ENCODE measurements around the gene CYP2D6. TPM values are rescaled to one million over a fixed set of nuclear protein-coding genes. Genes with fewer than 3 reads are reported as not detected.
"Not testable (repeated sequence)": the region's sequence is repeated elsewhere in the genome, so short reads cannot be mapped to it uniquely, and the experiment has no call there.

Gene CYP2D6
- total and polyA plus RNA-seq, 2 of the 8 experiments (the other 6 are each of a cell fraction or from before 2014, with no cell fraction given), result 0.93 to 1.7 TPM

DNA sequence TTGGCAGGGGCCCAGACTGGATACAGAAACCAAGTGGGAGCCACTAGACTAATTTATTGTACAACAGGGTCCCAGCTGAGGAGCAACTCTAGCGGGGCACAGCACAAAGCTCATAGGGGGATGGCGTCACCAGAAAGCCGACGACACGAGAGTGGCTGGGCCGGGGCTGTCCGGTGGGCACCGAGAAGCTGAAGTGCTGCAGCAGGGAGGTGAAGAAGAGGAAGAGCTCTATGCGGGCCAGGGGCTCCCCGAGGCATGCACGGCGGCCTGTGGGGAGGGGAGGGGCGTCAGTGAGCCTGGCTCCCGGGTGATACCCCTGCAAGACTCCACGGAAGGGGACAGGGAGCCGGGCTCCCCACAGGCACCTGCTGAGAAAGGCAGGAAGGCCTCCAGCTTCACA, 19.2 kb upstream of the CYP2D6 start:
- not testable (repeated sequence) for H2BK12ac ChIP-seq (ENCODE audit: low read depth, low read length)
- CTCF ChIA-PET (ENCODE audit: partially characterized antibody), result interaction anchor here (0.5 kb wide), 1 partner anchor 596 kb away, joined by 3 read pairs; no protein-coding TSS in a partner anchor
- WGBS, 2 experiments (ENCODE audit: extremely low coverage in 1 of 2, insufficient coverage in 1 of 2, insufficient read length in 1 of 2, insufficient replicate concordance in 2 of 2, low coverage in 1 of 2, low lambda C conversion rate in 2 of 2, missing lambda C conversion rate in 1 of 2), result 90% methylated on average over 8 of the region's 16 CpGs; no CpG with 5 or more reads in 1 of the 2 experiments

More for the DNA sequence above, 19.2 kb upstream of the CYP2D6 start:
- H4K5ac ChIP-seq (ENCODE audit: insufficient read length, low read depth, low read length); H3K23me2 ChIP-seq (ENCODE audit: low read depth, low read length); H3K18ac ChIP-seq (ENCODE audit: extremely low read depth, low read length); H3K79me2 ChIP-seq (ENCODE audit: control insufficient read depth in 1 of 2, insufficient read depth in 2 of 2, low read length in 2 of 2); H2BK5ac ChIP-seq (ENCODE audit: low read depth, low read length); FAIRE-seq; H3K9me3 ChIP-seq (ENCODE audit: insufficient read depth in 2 of 2, low read depth in 1 of 2, low read length in 1 of 2); H3K4me2 ChIP-seq (ENCODE audit: insufficient read depth in 1 of 2, low read depth in 2 of 2, low read length in 2 of 2); DNase-seq (ENCODE audit: low read depth in 1 of 2, low spot score in 2 of 2); H3K27me3 ChIP-seq (replicated peaks in 1 of 4; ENCODE audit: control insufficient read depth in 3 of 4, extremely low read depth in 1 of 4, insufficient read depth in 3 of 4, low read length in 3 of 4); H3K36me3 ChIP-seq (ENCODE audit: control insufficient read depth in 2 of 4, insufficient read depth in 4 of 4, low read length in 3 of 4); H3K27ac ChIP-seq (ENCODE audit: low read depth, low read length); H3K79me1 ChIP-seq (ENCODE audit: low read depth, low read length); H2BK20ac ChIP-seq (ENCODE audit: low read length); H3K56ac ChIP-seq (replicated peaks; ENCODE audit: insufficient read length, low read depth, low read length); H4K20me1 ChIP-seq (replicated peaks in 1 of 2; ENCODE audit: control insufficient read depth in 1 of 2, insufficient read depth in 2 of 2, low read length in 2 of 2); H4K91ac ChIP-seq (replicated peaks; ENCODE audit: insufficient read length, low read length); H2BK15ac ChIP-seq (ENCODE audit: low read length); H3K4ac ChIP-seq (replicated peaks; ENCODE audit: insufficient read length, low read depth, low read length); H3K14ac ChIP-seq (ENCODE audit: insufficient read length); H2AK5ac ChIP-seq (ENCODE audit: low read depth, low read length); POLR2A ChIA-PET (ENCODE audit: partially characterized antibody); H3K9ac ChIP-seq (replicated peaks in 1 of 4; ENCODE audit: extremely low read depth in 1 of 4, low read depth in 3 of 4, low read length in 3 of 4); H3K4me3 ChIP-seq (ENCODE audit: extremely low read depth in 1 of 4, insufficient read depth in 2 of 4, low read depth in 3 of 4, low read length in 4 of 4); H3K23ac ChIP-seq (ENCODE audit: insufficient read length); H2AFZ ChIP-seq (ENCODE audit: low read length); H4K8ac ChIP-seq (ENCODE audit: extremely low read depth, insufficient read depth, low read length); H3K4me1 ChIP-seq (replicated peaks in 1 of 4; ENCODE audit: control insufficient read depth in 3 of 4, insufficient read depth in 4 of 4, low read length in 3 of 4); H2BK120ac ChIP-seq (replicated peaks; ENCODE audit: low read depth, low read length): not testable (repeated sequence)

Measured in H1 (cell line).